ENCODE data around the gene SPEG. TPM values are rescaled to one million over a fixed set of nuclear protein-coding genes. Genes with fewer than 3 reads are reported as not detected.

Gene SPEG
- total RNA-seq, 1 experiment from 2014 or later: 56.6 TPM

DNA sequence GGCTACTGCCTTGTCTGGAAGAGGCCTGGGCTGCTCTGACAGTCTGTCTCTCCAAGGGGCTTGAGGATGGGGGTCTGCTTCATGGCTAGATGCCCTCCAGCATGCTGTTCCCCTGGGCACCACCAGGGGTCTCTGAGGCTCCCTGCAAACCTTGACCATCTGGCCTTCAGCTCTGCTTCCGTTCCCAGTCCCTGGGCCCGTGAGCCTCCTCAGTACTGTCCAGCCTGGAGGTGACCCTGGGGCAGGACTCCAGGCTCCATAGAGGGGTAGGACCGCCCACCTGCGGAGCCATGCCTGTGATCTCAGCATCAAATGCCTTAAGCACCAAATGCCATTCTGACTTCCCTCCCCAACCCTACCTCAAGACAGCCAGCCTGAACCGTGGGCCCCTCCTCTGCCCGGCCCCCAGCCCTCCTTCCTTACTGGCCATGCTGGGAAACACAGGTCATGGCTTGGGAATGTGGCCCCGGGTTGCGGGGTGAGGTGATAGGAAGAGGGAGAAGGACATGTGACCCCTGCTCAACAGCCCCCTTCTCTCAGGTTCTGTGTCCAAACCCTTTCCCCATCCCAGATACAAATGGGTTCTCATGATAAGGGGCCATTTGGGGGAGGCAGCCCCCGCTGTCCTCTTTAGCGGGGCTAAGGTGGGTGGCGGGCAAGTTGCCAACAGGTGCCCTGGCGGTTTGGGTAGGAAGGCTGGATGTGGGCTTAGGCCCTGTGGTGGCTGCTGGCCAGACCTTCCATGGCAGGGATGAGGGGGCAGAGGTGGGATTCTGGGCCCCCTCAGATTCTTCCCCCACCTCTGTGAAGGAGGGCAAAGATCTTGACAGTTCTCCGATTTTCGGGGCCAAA lies 25.0 kb downstream of the SPEG start:
- intact Hi-C loops (cut with micrococcal nuclease): loop anchor here (1.0 to 2.0 kb wide), 2 partner anchors 57 to 71 kb away; no protein-coding TSS in a partner anchor
- peak; percentile 85 for ATAC-seq
- H3K9ac ChIP-seq (ENCODE audit: low read length): no peak overlapping the region
- H2AFZ ChIP-seq (ENCODE audit: low read depth, low read length, poor library complexity, severe bottlenecking): no peak overlapping the region
- H3K4me1 ChIP-seq (ENCODE audit: control insufficient read depth in 1 of 2, insufficient read depth in 2 of 2, low read length in 2 of 2): peaks cover 0 to 37% of the 10 kb centered on the region in 2 experiments; a peak in 2 of 4 replicates
- H4K20me1 ChIP-seq (ENCODE audit: insufficient read depth): no peaks in the 10 kb centered on the region
- H3K27ac ChIP-seq (ENCODE audit: low read depth, low read length): no peak overlapping the region
- TF ChIP-seq, protein P1, sequence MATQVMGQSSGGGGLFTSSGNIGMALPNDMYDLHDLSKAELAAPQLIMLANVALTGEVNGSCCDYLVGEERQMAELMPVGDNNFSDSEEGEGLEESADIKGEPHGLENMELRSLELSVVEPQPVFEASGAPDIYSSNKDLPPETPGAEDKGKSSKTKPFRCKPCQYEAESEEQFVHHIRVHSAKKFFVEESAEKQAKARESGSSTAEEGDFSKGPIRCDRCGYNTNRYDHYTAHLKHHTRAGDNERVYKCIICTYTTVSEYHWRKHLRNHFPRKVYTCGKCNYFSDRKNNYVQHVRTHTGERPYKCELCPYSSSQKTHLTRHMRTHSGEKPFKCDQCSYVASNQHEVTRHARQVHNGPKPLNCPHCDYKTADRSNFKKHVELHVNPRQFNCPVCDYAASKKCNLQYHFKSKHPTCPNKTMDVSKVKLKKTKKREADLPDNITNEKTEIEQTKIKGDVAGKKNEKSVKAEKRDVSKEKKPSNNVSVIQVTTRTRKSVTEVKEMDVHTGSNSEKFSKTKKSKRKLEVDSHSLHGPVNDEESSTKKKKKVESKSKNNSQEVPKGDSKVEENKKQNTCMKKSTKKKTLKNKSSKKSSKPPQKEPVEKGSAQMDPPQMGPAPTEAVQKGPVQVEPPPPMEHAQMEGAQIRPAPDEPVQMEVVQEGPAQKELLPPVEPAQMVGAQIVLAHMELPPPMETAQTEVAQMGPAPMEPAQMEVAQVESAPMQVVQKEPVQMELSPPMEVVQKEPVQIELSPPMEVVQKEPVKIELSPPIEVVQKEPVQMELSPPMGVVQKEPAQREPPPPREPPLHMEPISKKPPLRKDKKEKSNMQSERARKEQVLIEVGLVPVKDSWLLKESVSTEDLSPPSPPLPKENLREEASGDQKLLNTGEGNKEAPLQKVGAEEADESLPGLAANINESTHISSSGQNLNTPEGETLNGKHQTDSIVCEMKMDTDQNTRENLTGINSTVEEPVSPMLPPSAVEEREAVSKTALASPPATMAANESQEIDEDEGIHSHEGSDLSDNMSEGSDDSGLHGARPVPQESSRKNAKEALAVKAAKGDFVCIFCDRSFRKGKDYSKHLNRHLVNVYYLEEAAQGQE (IDR thresholded peaks at IDR 0.05; ENCODE audit: low read depth): no peak
- TF ChIP-seq, protein P2, sequence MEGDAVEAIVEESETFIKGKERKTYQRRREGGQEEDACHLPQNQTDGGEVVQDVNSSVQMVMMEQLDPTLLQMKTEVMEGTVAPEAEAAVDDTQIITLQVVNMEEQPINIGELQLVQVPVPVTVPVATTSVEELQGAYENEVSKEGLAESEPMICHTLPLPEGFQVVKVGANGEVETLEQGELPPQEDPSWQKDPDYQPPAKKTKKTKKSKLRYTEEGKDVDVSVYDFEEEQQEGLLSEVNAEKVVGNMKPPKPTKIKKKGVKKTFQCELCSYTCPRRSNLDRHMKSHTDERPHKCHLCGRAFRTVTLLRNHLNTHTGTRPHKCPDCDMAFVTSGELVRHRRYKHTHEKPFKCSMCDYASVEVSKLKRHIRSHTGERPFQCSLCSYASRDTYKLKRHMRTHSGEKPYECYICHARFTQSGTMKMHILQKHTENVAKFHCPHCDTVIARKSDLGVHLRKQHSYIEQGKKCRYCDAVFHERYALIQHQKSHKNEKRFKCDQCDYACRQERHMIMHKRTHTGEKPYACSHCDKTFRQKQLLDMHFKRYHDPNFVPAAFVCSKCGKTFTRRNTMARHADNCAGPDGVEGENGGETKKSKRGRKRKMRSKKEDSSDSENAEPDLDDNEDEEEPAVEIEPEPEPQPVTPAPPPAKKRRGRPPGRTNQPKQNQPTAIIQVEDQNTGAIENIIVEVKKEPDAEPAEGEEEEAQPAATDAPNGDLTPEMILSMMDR (IDR thresholded peaks at IDR 0.05 in 2 of 3, conservative IDR thresholded peaks at IDR 0.05 in 1 of 3; ENCODE audit: borderline replicate concordance in 1 of 3, insufficient read depth in 1 of 3, low read depth in 2 of 3, low read length in 2 of 3): peak in 2 of 3 experiments; percentile 90 to 91; a peak in 4 of 6 replicates
- H3K4me3 ChIP-seq (replicated peaks in 1 of 2; ENCODE audit: low read depth in 1 of 2, low read length in 2 of 2): no peak overlapping the region
- H3K9me2 ChIP-seq (ENCODE audit: insufficient read depth): no peaks in the 10 kb centered on the region
- CTCF ChIA-PET: interaction anchor here (0.9 to 2.8 kb wide), 5 partner anchors 36 to 71 kb away, joined by 3 to 15 read pairs (median 6); partner anchors contain the start of gene GMPPA
- no peaks in the 10 kb centered on the region for H3K27me3 ChIP-seq (ENCODE audit: insufficient read depth, low read length)
- no peaks in the 10 kb centered on the region for H3K9me3 ChIP-seq (ENCODE audit: control insufficient read depth in 1 of 2, insufficient read depth in 1 of 2, low read depth in 1 of 2, low read length in 2 of 2)
- H3K4me2 ChIP-seq (ENCODE audit: low read length): 0 out of 2 replicates have a peak overlapping the region, but pooled peaks have one; percentile 28
- H3K36me3 ChIP-seq (ENCODE audit: control insufficient read depth in 1 of 2, insufficient read depth in 2 of 2, low read length in 2 of 2): peaks cover 3 to 14% of the 10 kb centered on the region in 2 experiments; a peak in 3 of 4 replicates
- no peaks in the 10 kb centered on the region; the same call in 1 of the 2 replicates for H3K79me2 ChIP-seq (ENCODE audit: insufficient read depth, low read length)
- no peak for DNase-seq (ENCODE audit: low read depth, low spot score)
- BruUV-seq (replicated peaks): no TSS peak
- RAD21 ChIA-PET (ENCODE audit: low non-redundant PET in 1 of 2, low total read pairs in 2 of 2, uncharacterized antibody in 2 of 2, unreplicated experiment in 2 of 2): interaction anchor here (0.6 to 1.7 kb wide), 3 partner anchors 62 to 70 kb away, joined by 5 to 13 read pairs (median 8); no protein-coding TSS in a partner anchor
- POLR2A ChIA-PET: no interaction called here
